HL-60 (cell line): ENCODE results near the gene RNU4-1.
A peak's percentile ranks its signal among the peaks of the same experiment; 100 is the strongest.
"Not testable (repeated sequence)": the region's sequence is repeated elsewhere in the genome, so short reads cannot be mapped to it uniquely, and the experiment has no call there.

Source experiments
- DNase-seq, 2 experiments: peaks; one replicate each; pipeline ENCODE4 v3.0.0-alpha.2; 2010 to 2020; ENCODE audit warnings: low read depth in 1 of 2, low spot score in 1 of 2
- H3K27ac ChIP-seq: fragments of 250-450 bp; sonication (Bioruptor Pico); replicated peaks from 2 replicates; pipeline ENCODE4 v1.5.1; 2020; ENCODE audit warnings: mild to moderate bottlenecking, moderate library complexity
- H3K27me3 ChIP-seq: fragments of 250-450 bp; sonication (Bioruptor Pico); 2 replicates; pipeline ENCODE4 v1.5.1; 2021; ENCODE audit warnings: mild to moderate bottlenecking, moderate library complexity; ENCODE audit not compliant: insufficient read depth, poor library complexity, severe bottlenecking
- H3K4me3 ChIP-seq: replicated peaks from 2 replicates; pipeline ENCODE4 v1.5.1; 2011; ENCODE audit warnings: mild to moderate bottlenecking, control low read depth, low read length; ENCODE audit not compliant: insufficient read depth
- GABPA ChIP-seq: IDR thresholded peaks from 2 replicates; pipeline ENCODE4 v1.6.1; 2012; ENCODE audit warnings: low read depth
- POLR2AphosphoS5 ChIP-seq: IDR thresholded peaks from 2 replicates; pipeline ENCODE4 v1.6.1; 2012; ENCODE audit warnings: low read depth
- SPI1 ChIP-seq: IDR thresholded peaks from 2 replicates; pipeline ENCODE4 v1.6.1; 2012; ENCODE audit warnings: low read depth, mild to moderate bottlenecking, borderline replicate concordance
- TF ChIP-seq, protein P1 (sequence below): IDR thresholded peaks from one replicate; pipeline ENCODE4 v1.5.1; 2011; ENCODE audit warnings: low read length, control low read depth, inconsistent platforms; ENCODE audit not compliant: insufficient read depth
- TF ChIP-seq, protein P2 (sequence below): IDR thresholded peaks from 2 replicates; pipeline ENCODE4 v1.6.1; 2012; ENCODE audit warnings: low read depth; ENCODE audit not compliant: insufficient replicate concordance

RNU4-1 gene

DNA sequence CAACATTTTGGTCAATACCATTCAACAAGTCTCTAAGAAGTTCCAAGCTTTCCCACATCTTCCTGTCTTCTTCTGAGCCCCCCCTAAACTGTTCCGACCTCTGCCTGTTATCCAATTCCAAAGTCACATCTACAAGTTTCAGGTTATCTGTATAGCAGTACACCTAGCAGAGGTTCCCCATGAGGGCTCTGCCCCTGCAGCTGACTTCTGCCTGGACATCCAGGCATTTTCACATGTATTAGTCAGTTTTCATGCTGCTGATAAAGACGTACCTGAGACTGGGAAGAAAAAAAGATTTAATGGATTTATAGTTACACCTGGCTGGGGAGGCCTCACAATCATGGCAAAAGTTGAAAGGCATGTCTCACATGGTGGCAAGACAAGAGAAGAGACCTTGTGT, 44.7 kb upstream of the RNU4-1 start:
- no peak overlapping the region for H3K4me3 ChIP-seq
- no peak overlapping the region for H3K27ac ChIP-seq
- H3K27me3 ChIP-seq, result no peaks in the 10 kb centered on the region
- no peak for DNase-seq
- no peak for TF ChIP-seq GABPA
- TF ChIP-seq POLR2AphosphoS5, result no peak
- no peak for TF ChIP-seq SPI1

DNA sequence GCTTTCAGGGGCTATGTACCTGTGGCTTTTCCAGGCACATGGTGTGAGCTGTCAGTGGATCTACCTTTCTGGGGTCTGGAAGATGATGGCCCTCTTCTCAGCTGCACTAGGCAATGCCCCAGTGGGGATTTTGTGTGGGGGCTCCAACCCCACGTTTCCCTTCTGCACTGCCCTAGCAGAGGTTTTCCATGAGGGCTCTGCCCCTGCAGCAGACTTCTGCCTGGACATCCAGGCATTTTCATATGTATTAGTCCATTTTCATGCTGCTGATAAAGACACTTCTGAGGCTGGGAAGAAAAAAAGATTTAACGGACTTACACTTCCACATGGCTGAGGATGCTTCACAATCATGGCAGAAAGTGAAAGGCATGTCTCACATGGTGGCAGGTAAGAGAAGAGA, 43.4 kb upstream of the RNU4-1 start:
- not testable (repeated sequence) for H3K27ac ChIP-seq, DNase-seq, H3K4me3 ChIP-seq, H3K27me3 ChIP-seq

DNA sequence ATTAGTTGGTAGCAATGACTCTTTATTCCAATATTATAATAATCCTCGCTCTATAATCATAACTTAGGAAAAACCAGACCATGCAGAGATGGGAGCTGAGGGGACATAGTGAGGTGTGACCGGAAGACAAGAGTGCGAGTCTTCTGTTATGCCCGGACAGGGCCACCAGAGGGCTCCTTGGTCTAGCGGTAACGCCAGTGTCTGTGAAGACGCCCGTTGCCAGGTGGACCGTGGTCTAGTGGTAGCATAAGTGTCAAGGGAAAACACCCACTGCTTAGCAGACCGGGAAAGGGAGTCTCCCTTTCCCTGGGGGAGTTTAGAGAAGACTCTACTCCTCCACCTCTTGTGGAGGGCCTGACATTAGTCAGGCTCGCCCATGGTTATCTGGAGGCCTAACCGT, 42.4 kb upstream of the RNU4-1 start:
- not testable (repeated sequence) for H3K4me3 ChIP-seq, H3K27ac ChIP-seq, H3K27me3 ChIP-seq
- TF ChIP-seq, protein P1, sequence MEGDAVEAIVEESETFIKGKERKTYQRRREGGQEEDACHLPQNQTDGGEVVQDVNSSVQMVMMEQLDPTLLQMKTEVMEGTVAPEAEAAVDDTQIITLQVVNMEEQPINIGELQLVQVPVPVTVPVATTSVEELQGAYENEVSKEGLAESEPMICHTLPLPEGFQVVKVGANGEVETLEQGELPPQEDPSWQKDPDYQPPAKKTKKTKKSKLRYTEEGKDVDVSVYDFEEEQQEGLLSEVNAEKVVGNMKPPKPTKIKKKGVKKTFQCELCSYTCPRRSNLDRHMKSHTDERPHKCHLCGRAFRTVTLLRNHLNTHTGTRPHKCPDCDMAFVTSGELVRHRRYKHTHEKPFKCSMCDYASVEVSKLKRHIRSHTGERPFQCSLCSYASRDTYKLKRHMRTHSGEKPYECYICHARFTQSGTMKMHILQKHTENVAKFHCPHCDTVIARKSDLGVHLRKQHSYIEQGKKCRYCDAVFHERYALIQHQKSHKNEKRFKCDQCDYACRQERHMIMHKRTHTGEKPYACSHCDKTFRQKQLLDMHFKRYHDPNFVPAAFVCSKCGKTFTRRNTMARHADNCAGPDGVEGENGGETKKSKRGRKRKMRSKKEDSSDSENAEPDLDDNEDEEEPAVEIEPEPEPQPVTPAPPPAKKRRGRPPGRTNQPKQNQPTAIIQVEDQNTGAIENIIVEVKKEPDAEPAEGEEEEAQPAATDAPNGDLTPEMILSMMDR, result peak; percentile 50
- peak in 1 of 2 experiments; percentile 58 for DNase-seq

DNA sequence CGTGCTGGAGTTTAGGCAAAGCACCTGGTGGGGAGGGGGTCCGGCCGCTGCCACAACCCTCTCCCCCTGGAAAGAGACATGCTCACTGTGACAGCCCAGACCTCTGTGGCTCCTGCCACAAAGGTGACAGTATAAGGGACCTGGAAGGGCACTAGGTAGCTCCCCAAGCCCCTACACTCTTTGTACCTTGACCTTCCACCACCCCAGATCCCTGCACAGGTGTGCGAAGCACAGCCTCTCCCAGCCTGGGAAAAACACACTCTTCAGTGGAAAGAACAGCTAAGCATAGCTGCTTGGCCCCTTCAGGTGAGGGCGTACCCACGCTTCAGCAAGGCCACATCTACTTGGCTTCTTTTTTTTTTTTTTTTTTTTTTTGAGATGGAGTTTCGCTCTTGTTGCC, 39.5 kb upstream of the RNU4-1 start:
- TF ChIP-seq POLR2AphosphoS5 (no peak), GABPA (no peak), SPI1 (no peak)
- TF ChIP-seq, protein P1, result no peak
- TF ChIP-seq, protein P2, sequence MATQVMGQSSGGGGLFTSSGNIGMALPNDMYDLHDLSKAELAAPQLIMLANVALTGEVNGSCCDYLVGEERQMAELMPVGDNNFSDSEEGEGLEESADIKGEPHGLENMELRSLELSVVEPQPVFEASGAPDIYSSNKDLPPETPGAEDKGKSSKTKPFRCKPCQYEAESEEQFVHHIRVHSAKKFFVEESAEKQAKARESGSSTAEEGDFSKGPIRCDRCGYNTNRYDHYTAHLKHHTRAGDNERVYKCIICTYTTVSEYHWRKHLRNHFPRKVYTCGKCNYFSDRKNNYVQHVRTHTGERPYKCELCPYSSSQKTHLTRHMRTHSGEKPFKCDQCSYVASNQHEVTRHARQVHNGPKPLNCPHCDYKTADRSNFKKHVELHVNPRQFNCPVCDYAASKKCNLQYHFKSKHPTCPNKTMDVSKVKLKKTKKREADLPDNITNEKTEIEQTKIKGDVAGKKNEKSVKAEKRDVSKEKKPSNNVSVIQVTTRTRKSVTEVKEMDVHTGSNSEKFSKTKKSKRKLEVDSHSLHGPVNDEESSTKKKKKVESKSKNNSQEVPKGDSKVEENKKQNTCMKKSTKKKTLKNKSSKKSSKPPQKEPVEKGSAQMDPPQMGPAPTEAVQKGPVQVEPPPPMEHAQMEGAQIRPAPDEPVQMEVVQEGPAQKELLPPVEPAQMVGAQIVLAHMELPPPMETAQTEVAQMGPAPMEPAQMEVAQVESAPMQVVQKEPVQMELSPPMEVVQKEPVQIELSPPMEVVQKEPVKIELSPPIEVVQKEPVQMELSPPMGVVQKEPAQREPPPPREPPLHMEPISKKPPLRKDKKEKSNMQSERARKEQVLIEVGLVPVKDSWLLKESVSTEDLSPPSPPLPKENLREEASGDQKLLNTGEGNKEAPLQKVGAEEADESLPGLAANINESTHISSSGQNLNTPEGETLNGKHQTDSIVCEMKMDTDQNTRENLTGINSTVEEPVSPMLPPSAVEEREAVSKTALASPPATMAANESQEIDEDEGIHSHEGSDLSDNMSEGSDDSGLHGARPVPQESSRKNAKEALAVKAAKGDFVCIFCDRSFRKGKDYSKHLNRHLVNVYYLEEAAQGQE, result no peak
- Histone ChIP-seq H3K4me3 (no peak overlapping the region), H3K27me3 (no peaks in the 10 kb centered on the region), H3K27ac (no peak overlapping the region)
- DNase-seq, result no peak

- Histone ChIP-seq H3K27ac (no peak overlapping the region), H3K4me3 (no peak overlapping the region), H3K27me3 (no peaks in the 10 kb centered on the region)
- TF ChIP-seq SPI1, result no peak
- TF ChIP-seq GABPA, result no peak
- TF ChIP-seq POLR2AphosphoS5, result no peak
- TF ChIP-seq, protein P1, result no peak
- TF ChIP-seq, protein P2, result no peak
- no peak for DNase-seq
Observed at GRCh38 chr12:120332041-120332440, 39.0 kb upstream of the RNU4-1 start.
